HG02884 (cell line): ENCODE data around the gene USP20.

Source experiments
- ATAC-seq: cut with Tn5 transposase; IDR thresholded peaks from one replicate; pipeline ENCODE4 v1.9.1; 2021; ENCODE audit warnings: mild to moderate bottlenecking, moderate library complexity; ENCODE audit not compliant: unreplicated experiment

USP20 gene

DNA sequence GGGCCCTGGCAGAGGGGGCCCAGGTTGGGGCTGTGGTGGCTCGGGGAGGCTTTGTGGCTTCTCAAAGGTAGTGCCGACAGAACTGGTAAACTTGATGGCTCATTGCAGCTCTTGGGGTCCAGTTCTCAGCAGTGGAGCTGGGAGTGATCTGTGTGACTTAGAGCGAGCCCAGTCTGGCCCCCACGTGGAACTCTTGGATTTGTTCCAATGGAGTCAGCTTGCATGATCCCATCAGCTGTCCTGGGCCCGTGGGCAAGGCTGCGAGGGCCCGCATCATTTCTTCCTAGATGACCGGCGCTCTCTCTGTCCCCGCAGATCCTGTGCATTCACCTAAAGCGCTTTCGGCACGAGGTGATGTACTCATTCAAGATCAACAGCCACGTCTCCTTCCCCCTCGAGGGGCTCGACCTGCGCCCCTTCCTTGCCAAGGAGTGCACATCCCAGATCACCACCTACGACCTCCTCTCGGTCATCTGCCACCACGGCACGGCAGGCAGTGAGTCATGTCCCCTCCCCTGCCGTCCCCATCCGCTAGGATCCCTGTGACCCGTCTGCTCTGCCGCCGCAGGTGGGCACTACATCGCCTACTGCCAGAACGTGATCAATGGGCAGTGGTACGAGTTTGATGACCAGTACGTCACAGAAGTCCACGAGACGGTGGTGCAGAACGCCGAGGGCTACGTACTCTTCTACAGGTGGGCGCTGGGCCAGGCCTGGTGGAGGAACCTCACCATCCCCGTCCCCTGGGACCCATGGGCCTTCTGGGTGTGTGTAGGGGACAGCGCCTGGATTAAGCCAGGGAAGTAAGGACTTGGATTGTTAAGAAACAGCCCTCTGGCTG lies 39.2 kb downstream of the USP20 start:
- ATAC-seq = no peak

DNA sequence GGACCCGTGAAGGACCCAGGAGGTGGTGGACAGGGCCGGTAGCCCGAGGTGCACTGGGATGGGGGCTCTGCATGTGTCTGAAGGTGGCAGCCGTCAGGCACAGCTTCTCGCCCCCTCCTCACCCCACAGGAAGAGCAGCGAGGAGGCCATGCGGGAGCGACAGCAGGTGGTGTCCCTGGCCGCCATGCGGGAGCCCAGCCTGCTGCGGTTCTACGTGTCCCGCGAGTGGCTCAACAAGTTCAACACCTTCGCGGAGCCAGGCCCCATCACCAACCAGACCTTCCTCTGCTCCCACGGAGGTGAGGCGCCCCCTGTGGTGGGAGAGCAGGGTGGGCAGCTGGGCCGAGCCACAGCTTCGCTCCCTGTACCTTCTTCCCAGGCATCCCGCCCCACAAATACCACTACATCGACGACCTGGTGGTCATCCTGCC lies 39.9 kb downstream of the USP20 start:
- no peak for ATAC-seq

- ATAC-seq = no peak
Observed at GRCh38 chr9:129875687-129876395, 40.6 kb downstream of the USP20 start.

GRCh38 chr9:129876815-129877214 lies 41.6 kb downstream of the USP20 start:
- ATAC-seq = no peak

DNA sequence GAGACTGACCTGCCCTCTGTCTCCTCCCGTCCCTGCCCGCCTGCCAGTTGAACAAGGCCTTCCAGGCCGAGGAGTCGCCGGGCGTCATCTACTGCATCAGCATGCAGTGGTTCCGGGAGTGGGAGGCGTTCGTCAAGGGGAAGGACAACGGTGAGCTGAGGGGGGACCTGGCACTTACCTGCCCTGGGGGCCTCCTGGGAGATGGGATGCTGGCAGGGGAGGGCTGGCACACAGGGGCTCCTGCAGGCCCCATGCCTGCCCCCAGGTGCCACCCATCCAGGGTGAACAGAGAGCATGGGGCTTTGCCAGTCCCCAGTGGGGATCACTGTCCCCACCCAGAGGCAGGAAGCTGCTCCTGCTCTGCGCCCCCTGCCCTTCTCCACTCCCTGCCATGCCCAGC lies 43.0 kb downstream of the USP20 start:
- ATAC-seq = no peak

DNA sequence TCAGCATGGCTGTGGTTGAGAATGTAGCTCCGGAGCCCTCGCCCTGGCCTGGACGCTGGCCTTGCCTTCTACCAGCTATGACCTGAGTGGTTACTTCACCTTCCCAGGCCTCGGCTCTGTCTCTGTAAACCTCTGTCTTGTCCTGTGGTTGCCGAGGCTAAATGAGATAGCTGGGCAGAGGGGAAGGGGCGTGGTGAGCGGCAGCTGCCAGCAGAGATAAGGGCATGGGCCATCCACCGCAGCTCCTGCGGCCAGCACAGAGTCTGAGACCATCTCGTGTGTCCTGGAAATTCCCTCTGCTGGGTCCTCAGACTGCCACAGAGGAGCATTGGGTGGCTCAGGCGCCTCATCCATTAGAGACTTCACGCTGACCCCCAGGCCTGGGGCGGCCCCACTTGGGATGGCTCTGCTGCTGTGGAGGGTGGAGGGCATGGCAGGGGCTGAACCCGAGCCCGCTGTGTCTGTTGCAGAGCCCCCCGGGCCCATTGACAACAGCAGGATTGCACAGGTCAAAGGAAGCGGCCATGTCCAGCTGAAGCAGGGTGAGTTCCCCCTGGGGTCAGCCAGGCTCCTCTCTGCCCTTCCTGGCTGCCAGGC lies 43.9 kb downstream of the USP20 start:
- ATAC-seq = no peak

DNA sequence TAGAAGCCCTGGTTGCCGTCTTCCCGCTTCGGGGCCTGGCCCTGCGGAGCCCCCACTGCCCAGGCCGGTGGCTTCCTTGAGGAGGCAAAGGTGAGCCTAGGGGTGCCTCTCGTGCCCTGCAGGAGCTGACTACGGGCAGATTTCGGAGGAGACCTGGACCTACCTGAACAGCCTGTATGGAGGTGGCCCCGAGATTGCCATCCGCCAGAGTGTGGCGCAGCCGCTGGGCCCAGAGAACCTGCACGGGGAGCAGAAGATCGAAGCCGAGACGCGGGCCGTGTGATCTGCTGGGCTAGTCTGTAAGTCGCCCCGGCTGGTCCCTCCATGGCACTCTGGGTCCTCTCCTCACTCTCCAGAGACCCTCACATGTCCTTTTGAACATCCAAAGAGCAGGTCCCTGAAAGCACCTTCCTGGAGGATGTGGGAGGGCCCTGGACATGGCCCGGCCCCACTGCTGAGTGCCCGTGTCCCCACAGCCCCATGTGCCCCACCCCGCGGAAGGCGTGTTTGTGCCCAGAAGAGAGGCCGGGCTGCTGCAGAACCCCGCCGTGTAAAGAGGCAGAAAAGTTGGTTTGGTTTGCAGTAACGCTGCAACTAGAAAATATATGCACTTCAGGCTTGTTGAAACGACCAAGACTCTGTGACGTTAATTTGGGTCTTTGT lies 44.9 kb downstream of the USP20 start:
- ATAC-seq = no peak

DNA sequence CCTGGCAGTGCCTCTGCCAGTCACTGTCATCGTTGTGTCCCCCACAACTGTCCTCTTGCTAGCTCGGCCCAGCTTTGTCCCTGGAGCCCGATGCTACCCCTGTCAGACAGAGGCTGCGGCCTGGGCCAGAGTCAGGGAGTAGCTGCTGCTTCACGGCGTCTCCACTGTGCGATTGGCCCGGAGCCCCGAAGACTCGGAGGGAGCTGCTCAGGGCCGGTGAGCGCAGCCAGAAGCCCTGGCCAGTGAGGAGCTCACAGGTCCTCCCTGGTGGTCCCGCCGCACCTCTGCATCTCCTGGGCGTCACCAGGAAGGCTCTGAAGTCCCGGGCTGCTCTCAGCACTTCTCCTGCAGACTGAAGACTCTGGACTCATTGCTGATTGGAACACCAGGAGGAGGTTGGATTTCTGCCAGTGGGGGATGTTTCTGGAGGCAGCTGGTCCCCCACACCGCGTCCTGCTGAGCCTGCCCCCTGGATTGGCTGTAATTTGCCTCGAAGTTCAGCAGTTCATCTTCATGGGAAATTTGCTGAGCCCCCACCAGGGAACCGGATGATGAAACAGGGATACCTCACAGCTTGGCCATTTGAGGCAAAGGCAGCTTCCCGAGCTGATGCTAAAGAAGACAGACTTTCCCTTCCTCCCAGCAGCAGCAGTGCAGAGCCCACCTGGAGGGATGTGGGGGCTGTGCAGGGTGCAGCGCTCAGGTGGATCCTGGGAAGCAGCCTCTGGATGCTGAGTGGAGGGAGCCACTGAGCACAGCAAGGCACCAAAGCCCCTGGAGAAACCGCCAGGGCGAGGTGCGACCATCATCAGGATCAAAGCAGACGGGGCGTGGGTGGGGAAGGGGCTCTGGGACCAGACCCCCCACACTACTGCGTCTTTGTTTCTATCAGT lies 45.6 kb downstream of the USP20 start:
- no peak for ATAC-seq

DNA sequence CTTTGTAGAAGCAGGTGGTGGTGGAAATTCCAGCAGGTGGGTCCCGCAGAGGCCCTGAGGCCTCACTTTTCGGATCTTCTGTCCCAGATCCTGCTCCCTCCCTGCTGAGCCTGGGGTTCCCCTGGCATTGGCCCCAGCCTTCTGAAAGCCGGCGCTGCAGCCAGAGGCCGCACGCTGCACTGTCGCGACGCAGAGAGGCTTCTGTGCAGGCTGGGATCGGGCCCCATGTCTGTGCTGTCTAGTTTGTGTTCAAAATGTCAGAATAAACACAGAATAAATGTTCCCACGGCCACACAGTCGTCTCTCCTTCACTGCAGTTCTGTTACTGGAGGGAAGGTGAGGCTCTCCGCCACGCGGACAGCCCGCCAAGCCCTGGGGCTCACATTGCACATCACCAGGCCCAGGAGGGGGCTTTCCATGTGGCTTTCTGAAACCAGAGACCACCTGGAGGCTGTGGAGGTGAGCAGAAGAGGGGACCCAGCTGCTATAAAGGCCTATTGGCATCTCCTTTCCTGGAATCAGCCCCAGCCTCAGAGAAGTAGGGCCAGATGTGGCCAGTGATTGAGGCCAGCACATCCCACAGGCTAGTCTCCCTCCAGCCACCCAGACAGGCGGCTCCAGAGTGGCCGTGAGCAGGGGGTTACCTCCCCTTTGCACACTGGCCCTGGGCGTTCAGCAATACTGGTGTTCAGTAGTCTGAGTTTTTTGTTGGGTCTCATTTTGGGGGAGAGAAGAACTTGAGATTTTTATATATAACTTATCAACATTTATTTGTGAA lies 46.5 kb downstream of the USP20 start:
- no peak for ATAC-seq

DNA sequence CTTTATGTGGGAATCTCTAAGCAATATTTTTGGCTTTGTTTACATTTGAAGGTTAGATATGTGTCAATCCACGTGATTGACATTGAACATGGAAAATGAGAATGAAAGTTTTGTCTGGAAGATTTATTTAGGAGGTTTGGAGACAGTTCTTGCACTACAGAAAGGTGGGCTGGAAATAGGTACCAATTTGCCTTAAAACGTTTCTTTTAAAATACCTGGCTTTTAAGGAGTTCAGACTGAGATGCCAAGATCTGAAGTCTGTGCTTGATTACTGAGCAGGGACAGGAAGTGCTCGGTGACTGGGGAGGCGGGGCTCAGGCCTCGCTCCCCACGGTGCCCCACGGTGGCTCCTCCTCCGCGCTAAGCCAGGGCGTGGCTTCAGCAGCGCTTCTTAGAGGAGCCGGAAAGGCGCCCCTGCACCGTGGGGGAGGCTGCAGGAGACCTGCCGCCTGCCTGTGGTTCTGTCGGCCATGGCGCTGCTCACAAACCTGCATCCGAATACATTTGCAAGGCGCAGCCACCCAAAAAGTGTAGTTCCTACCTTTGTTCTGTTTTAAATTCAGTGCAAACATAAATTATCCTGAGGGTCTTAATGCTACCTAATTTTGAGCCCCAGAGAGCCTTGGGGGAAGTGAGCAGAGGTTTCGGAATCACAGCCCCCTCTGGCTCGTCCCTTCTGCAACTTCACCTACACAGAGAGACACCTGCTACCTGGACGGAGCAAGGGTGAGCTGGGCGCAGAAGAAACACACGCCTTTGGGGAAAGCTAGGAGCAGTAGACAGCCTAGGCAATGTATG lies 49.2 kb downstream of the USP20 start:
- peak; percentile 45 for ATAC-seq

DNA sequence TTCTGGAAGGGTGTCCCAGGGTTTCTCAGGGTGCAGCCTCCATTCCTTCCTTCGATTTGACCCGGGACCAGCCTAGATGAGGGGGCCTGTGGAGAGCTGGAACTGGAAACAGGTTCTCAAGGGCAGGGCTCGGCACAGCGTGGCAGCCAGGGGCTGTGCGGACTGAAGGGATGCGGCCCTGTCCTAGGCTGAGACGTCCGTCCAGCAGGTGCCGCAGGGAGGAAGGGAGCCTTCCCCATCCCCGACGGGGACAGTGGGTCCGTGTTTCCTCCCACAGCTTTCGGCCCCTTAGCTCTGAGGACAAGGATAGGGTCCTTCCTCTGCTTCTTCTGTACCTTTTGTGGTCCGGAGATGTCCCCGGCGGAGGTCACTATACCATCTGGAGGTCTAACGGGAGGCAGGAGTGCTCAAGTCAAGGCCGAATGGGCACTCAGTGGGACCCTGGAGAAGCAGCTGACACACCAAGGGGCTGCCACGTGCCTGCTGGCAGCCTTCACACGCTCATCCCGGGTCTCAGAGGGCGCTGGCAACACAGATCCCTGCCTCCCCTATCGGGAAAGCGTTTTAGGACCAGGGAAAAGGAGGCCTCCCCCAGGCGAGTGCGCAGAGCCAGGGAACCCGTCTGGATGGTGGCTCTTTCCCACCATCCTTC lies 49.9 kb downstream of the USP20 start:
- ATAC-seq = no peak

DNA sequence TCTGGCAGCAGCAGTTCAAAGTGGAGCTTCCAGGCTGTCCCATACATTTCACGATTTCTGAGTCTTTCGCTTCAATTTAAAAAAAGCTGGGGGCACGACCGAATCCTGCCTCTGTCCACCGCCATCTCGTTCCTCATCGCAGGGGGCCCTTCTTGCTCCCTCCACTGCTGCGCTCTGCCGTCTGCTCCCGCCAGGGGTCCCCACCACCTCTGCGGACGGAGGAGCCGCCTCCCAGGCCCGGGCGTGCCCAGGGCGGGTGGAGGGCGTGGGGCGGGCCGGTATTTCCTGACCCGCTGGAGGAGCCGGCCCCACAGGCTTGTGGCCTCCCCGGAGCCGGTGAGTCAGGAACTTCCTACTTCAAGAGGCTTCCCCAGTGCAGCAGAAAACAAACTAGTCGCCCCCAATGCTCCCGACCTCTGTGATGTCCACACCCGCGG lies 50.4 kb downstream of the USP20 start:
- no peak for ATAC-seq

DNA sequence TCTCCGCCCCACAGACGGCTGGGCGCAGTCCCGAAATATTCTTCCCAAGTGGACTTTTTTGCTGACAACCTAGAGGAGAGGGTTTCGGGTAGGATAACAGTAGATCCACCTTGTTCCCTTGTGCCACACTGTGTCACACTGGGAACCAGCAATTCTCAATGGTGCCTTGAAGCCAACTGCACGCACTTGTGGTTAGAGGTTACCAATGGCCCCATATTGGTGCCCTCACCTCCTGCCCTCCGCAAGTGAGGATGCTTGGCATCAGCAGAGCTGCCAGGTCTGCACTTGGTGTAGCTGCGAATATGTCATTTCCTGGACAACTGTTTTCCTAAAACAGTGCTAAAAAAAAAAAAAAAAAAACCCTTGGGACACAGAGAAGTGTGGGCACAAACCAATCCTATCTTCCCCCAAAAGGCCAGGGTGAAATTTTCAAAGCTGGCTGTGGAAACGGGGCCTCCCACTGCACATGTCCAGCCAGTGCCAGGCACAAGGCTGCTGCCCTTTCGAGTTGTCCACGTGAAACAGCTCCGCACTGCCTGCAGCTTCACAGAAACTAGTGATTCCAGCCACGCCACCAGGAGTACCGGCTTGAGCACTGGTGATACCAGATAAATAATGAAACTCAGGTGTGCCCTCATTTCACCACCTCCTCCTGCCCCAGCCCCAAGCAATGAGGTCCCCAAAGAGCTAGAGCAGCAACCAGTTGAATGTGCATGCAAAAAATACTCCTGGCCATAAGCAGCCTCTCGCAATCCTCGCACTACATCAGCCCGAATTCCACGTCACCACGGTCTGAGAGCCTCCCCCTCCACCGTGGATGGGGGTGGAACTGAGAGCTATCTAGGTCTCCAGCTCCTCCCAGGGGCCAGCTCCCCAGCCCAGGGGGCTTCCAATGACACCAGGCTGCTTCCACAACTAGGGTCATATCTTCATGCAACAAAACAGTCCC lies 51.2 kb downstream of the USP20 start:
- no peak for ATAC-seq

- ATAC-seq = no peak
Observed at GRCh38 chr9:129887334-129888292, 52.4 kb downstream of the USP20 start.

GRCh38 chr9:129888293-129889121 lies 53.2 kb downstream of the USP20 start:
- ATAC-seq = peak; percentile 60
